GOT3 (cell line): ENCODE results near the gene MIDN.
A peak's percentile ranks its signal among the peaks of the same experiment; 100 is the strongest.

ENCODE experiments used
- DNase-seq: peaks from one replicate; lab custom pipeline; 2025; ENCODE audit warnings: mixed read lengths; lab: John Stamatoyannopoulos, UW

Gene MIDN

GRCh38 chr19:1270213-1270853 lies 21.9 kb downstream of the MIDN start:
- DNase-seq, result no peak

- DNase-seq, result no peak
Observed at GRCh38 chr19:1270854-1271527, 22.6 kb downstream of the MIDN start.

GRCh38 chr19:1271528-1272422 lies 23.4 kb downstream of the MIDN start:
- no peak for DNase-seq

- DNase-seq, result no peak
Observed at GRCh38 chr19:1272423-1273262, 24.3 kb downstream of the MIDN start.

- no peak for DNase-seq
Observed at GRCh38 chr19:1273263-1274041, 25.1 kb downstream of the MIDN start.

GRCh38 chr19:1274081-1274851 lies 25.9 kb downstream of the MIDN start:
- no peak for DNase-seq

GRCh38 chr19:1274852-1275259 lies 26.5 kb downstream of the MIDN start:
- no peak for DNase-seq

- DNase-seq, result peak; percentile 94
Observed at GRCh38 chr19:1275260-1275975, 27.0 kb downstream of the MIDN start, which contains the start of gene FAM174C. TSS of gene FAM174C (plus strand) at chr19:1275530. CDS start at chr19:1275550, 20 bp downstream.

- DNase-seq, result no peak
Observed at GRCh38 chr19:1275976-1276627, 27.7 kb downstream of the MIDN start.

GRCh38 chr19:1276628-1277022 lies 28.2 kb downstream of the MIDN start:
- no peak for DNase-seq

GRCh38 chr19:1277061-1277460 lies 28.7 kb downstream of the MIDN start:
- DNase-seq, result no peak

GRCh38 chr19:1278074-1278473 lies 29.7 kb downstream of the MIDN start:
- no peak for DNase-seq

GRCh38 chr19:1278713-1279660 lies 30.6 kb downstream of the MIDN start:
- DNase-seq, result no peak

GRCh38 chr19:1279782-1280341 lies 31.5 kb downstream of the MIDN start:
- DNase-seq, result peak; percentile 21

- no peak for DNase-seq
Observed at GRCh38 chr19:1280636-1281568, 32.5 kb downstream of the MIDN start.

- DNase-seq, result no peak
Observed at GRCh38 chr19:1281569-1282287, 33.3 kb downstream of the MIDN start.
